HEK293T (cell line): ENCODE results near the gene MYOD1.

Source experiments
- ARNT ChIP-seq: fragments of 450-650 bp; IDR thresholded peaks from 2 replicates; pipeline ENCODE4 v1.6.1; 2017; ENCODE audit warnings: mild to moderate bottlenecking
- BHLHE40 ChIP-seq: fragments of 450-650 bp; IDR thresholded peaks from 2 replicates; pipeline ENCODE4 v1.6.1; 2016; ENCODE audit warnings: mild to moderate bottlenecking, moderate library complexity, borderline replicate concordance
- FOXM1 ChIP-seq: fragments of 450-650 bp; IDR thresholded peaks from 2 replicates; pipeline ENCODE4 v1.6.1; 2017; ENCODE audit warnings: mild to moderate bottlenecking, borderline replicate concordance
- NFRKB ChIP-seq: fragments of 450-650 bp; IDR thresholded peaks from 2 replicates; pipeline ENCODE4 v1.6.1; 2016; ENCODE audit warnings: mild to moderate bottlenecking, moderate library complexity
- SP1 ChIP-seq: fragments of 450-650 bp; IDR thresholded peaks from 2 replicates; pipeline ENCODE4 v1.6.1; 2017
- TF ChIP-seq, protein P1 (sequence below): fragments of 450-650 bp; IDR thresholded peaks from 2 replicates; pipeline ENCODE4 v1.6.1; 2016

DNA sequence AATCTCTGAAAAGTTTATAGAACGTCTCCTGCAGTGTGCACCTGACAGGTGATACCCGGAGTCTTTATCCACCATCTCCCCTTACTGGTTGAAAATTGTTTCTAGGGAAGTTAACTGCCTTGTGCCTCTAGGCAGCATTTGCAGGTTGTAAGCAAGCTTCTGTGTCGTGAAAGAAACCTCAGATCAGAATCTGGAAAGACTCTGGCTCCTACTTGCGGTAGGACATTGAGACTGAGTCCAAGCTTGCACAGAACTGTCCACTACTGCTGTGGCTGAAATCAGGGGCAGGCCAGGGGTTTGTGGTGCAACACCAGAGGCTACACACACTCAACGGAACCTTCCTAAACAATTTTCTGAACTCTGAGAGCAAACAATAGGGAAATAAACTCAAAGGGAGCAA lies 34.8 kb upstream of the MYOD1 start:
- TF ChIP-seq NFRKB, result no peak
- no peak for TF ChIP-seq ARNT
- TF ChIP-seq FOXM1, result no peak
- TF ChIP-seq, protein P1, sequence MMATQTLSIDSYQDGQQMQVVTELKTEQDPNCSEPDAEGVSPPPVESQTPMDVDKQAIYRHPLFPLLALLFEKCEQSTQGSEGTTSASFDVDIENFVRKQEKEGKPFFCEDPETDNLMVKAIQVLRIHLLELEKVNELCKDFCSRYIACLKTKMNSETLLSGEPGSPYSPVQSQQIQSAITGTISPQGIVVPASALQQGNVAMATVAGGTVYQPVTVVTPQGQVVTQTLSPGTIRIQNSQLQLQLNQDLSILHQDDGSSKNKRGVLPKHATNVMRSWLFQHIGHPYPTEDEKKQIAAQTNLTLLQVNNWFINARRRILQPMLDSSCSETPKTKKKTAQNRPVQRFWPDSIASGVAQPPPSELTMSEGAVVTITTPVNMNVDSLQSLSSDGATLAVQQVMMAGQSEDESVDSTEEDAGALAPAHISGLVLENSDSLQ, result no peak
- no peak for TF ChIP-seq SP1
- no peak for TF ChIP-seq BHLHE40
